Upper lobe of right lung (tissue), 1 donor: ENCODE results near the gene RCOR2. TPM values are rescaled to one million over a fixed set of nuclear protein-coding genes. Genes with fewer than 3 reads are reported as not detected.

Experiments
- ATAC-seq: fragments of 200-7000 bp; cut with Tn5 transposase; one replicate; pipeline ENCODE4 v1.9.1; 2020; ENCODE audit warnings: mild to moderate bottlenecking, moderate library complexity
- DNase-seq: peaks from one replicate; pipeline ENCODE4 v3.0.0-alpha.2; 2020
- H3K27ac ChIP-seq: fragments of 200-600 bp; one replicate; pipeline ENCODE4 v1.8.0; 2022
- H3K27me3 ChIP-seq: fragments of 200-600 bp; one replicate; pipeline ENCODE4 v1.8.0; 2022; ENCODE audit warnings: mild to moderate bottlenecking
- H3K36me3 ChIP-seq: fragments of 200-600 bp; one replicate; pipeline ENCODE4 v1.8.0; 2022
- H3K4me1 ChIP-seq: fragments of 200-600 bp; one replicate; pipeline ENCODE4 v1.8.0; 2022
- H3K4me3 ChIP-seq: fragments of 200-600 bp; one replicate; pipeline ENCODE4 v1.8.0; 2022; ENCODE audit warnings: mild to moderate bottlenecking
- H3K9me3 ChIP-seq: fragments of 200-600 bp; one replicate; pipeline ENCODE4 v1.8.0; 2022
- CTCF ChIP-seq: fragments of 200-600 bp; IDR thresholded peaks from one replicate; pipeline ENCODE4 v1.8.0; 2022; ENCODE audit warnings: antibody characterized with exemption
- intact Hi-C: fragments of 100-400 bp; cut with DNase I; formaldehyde crosslinking; loops from one replicate; pipeline ENCODE4 v1.11.0; 2022
- total RNA-seq: library from RNA; stranded (reverse); fragmentation: NEBNext Ultra II Directional; extraction: Animal tissue kit (Norgen Biotek cat#: 25700); gene quantifications from one replicate; pipeline ENCODE4 v1.2.1, GENCODE V29; 2021
- donor health status: DM: no; HTN: yes; CAD: no; lungs with severe emphysema.

The RCOR2 gene
- total RNA-seq, 1 donor from 2014 or later: 0.69 TPM

DNA sequence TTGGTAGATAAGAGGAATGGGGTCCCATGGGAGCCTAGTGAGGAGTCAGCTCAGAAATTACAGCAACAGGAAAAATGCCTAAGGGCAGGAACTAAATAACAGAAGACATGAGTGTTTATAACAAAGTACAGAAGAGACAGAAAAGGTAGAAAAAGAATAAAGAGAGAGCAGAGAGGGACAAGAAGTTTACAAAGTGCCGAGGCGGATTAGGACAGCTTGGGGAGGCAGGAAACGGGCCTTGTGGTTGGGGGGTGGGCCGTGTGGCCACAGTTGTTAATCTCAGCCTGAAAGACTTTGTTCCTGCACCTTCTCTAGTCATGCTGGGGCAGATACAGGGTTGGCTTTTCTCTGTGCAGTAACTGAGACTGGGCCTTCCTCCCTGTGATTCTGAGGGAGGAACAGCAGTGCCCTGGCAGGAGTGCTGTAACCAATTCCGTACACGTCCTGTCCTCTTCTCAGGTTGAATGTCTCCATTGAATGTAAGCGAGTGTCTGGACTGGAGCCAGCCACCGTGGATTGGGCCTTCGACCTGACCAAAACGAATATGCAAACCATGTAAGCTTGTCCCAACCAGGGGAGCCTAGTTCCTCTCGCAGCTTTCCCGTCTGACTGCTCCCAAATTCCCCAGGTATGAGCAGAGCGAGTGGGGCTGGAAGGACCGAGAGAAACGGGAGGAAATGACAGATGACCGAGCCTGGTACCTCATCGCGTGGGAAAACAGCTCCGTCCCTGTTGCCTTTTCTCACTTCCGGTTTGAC, 35.0 kb upstream of the RCOR2 start:
- ATAC-seq: peak; percentile 39
- no peak overlapping the region for H3K4me3 ChIP-seq

GRCh38 chr11:63945477-63946163, 28.7 kb upstream of the RCOR2 start:
- Histone ChIP-seq H3K4me1 (no peaks in the 10 kb centered on the region), H3K9me3 (no peaks in the 10 kb centered on the region), H3K36me3 (peaks cover 14% of the 10 kb centered on the region), H3K27ac (peak overlapping the region; percentile 11), H3K27me3 (no peaks in the 10 kb centered on the region), H3K4me3 (no peak overlapping the region)
- DNase-seq (peak; percentile 71), ATAC-seq (peak; percentile 96)
- TF ChIP-seq CTCF: peak; percentile 80
- intact Hi-C loops: loop anchor here (5.0 kb wide), 1 partner anchor 108 kb away; the partner anchor contains the start of gene MARK2

More for the DNA sequence above, 35.0 kb upstream of the RCOR2 start:
- no peak for TF ChIP-seq CTCF
- no peaks in the 10 kb centered on the region for H3K4me1 ChIP-seq
- no peaks in the 10 kb centered on the region for H3K27me3 ChIP-seq
- H3K9me3 ChIP-seq: no peaks in the 10 kb centered on the region
- intact Hi-C loops: no loop called here
- no peak for DNase-seq
- peaks cover 35% of the 10 kb centered on the region for H3K36me3 ChIP-seq
- no peak overlapping the region for H3K27ac ChIP-seq

GRCh38 chr11:63944987-63945386, 28.0 kb upstream of the RCOR2 start:
- Histone ChIP-seq H3K27me3 (no peaks in the 10 kb centered on the region), H3K36me3 (peaks cover 14% of the 10 kb centered on the region), H3K27ac (peak overlapping the region; percentile 11), H3K4me1 (no peaks in the 10 kb centered on the region), H3K9me3 (no peaks in the 10 kb centered on the region), H3K4me3 (no peak overlapping the region)
- no peak for ATAC-seq
- DNase-seq: no peak
- intact Hi-C loops: loop anchor here (5.0 kb wide), 1 partner anchor 108 kb away; the partner anchor contains the start of gene MARK2
- no peak for TF ChIP-seq CTCF

GRCh38 chr11:63942803-63943202, 25.8 kb upstream of the RCOR2 start:
- intact Hi-C loops: no loop called here
- Histone ChIP-seq H3K4me1 (peaks cover 7% of the 10 kb centered on the region), H3K27me3 (no peaks in the 10 kb centered on the region), H3K4me3 (no peak overlapping the region), H3K9me3 (no peaks in the 10 kb centered on the region), H3K27ac (no peak overlapping the region), H3K36me3 (peaks cover 14% of the 10 kb centered on the region)
- no peak for TF ChIP-seq CTCF
- DNase-seq (no peak), ATAC-seq (no peak)

- no peak for TF ChIP-seq CTCF
- intact Hi-C loops: no loop called here
- Histone ChIP-seq H3K27ac (no peak overlapping the region), H3K9me3 (no peaks in the 10 kb centered on the region), H3K36me3 (peaks cover 8% of the 10 kb centered on the region), H3K27me3 (no peaks in the 10 kb centered on the region), H3K4me1 (peaks cover 7% of the 10 kb centered on the region), H3K4me3 (no peak overlapping the region)
- no peak for DNase-seq
- ATAC-seq: no peak
These were observed 24.9 kb upstream of the RCOR2 start for GRCh38 chr11:63941901-63942300.
